HL-60 (cell line): Measurements from ENCODE around the gene BAG3.

Source experiments
- DNase-seq, 2 experiments: peaks; one replicate each; pipeline ENCODE4 v3.0.0-alpha.2; 2010 to 2020; ENCODE audit warnings: low read depth in 1 of 2, low spot score in 1 of 2
- H3K27ac ChIP-seq: fragments of 250-450 bp; sonication (Bioruptor Pico); replicated peaks from 2 replicates; pipeline ENCODE4 v1.5.1; 2020; ENCODE audit warnings: mild to moderate bottlenecking, moderate library complexity
- H3K27me3 ChIP-seq: fragments of 250-450 bp; sonication (Bioruptor Pico); 2 replicates; pipeline ENCODE4 v1.5.1; 2021; ENCODE audit warnings: mild to moderate bottlenecking, moderate library complexity; ENCODE audit not compliant: insufficient read depth, poor library complexity, severe bottlenecking
- H3K4me3 ChIP-seq: replicated peaks from 2 replicates; pipeline ENCODE4 v1.5.1; 2011; ENCODE audit warnings: mild to moderate bottlenecking, control low read depth, low read length; ENCODE audit not compliant: insufficient read depth
- GABPA ChIP-seq: IDR thresholded peaks from 2 replicates; pipeline ENCODE4 v1.6.1; 2012; ENCODE audit warnings: low read depth
- POLR2AphosphoS5 ChIP-seq: IDR thresholded peaks from 2 replicates; pipeline ENCODE4 v1.6.1; 2012; ENCODE audit warnings: low read depth
- SPI1 ChIP-seq: IDR thresholded peaks from 2 replicates; pipeline ENCODE4 v1.6.1; 2012; ENCODE audit warnings: low read depth, mild to moderate bottlenecking, borderline replicate concordance
- TF ChIP-seq, protein P1 (sequence below): IDR thresholded peaks from one replicate; pipeline ENCODE4 v1.5.1; 2011; ENCODE audit warnings: low read length, control low read depth, inconsistent platforms; ENCODE audit not compliant: insufficient read depth
- TF ChIP-seq, protein P2 (sequence below): IDR thresholded peaks from 2 replicates; pipeline ENCODE4 v1.6.1; 2012; ENCODE audit warnings: low read depth; ENCODE audit not compliant: insufficient replicate concordance

Gene BAG3

GRCh38 chr10:119723161-119723560 lies 72.0 kb downstream of the BAG3 start:
- no peak for DNase-seq
- Histone ChIP-seq H3K4me3 (no peak overlapping the region), H3K27ac (no peak overlapping the region)

GRCh38 chr10:119723624-119724023 lies 72.4 kb downstream of the BAG3 start:
- TF ChIP-seq, protein P1, sequence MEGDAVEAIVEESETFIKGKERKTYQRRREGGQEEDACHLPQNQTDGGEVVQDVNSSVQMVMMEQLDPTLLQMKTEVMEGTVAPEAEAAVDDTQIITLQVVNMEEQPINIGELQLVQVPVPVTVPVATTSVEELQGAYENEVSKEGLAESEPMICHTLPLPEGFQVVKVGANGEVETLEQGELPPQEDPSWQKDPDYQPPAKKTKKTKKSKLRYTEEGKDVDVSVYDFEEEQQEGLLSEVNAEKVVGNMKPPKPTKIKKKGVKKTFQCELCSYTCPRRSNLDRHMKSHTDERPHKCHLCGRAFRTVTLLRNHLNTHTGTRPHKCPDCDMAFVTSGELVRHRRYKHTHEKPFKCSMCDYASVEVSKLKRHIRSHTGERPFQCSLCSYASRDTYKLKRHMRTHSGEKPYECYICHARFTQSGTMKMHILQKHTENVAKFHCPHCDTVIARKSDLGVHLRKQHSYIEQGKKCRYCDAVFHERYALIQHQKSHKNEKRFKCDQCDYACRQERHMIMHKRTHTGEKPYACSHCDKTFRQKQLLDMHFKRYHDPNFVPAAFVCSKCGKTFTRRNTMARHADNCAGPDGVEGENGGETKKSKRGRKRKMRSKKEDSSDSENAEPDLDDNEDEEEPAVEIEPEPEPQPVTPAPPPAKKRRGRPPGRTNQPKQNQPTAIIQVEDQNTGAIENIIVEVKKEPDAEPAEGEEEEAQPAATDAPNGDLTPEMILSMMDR: no peak
- TF ChIP-seq, protein P2, sequence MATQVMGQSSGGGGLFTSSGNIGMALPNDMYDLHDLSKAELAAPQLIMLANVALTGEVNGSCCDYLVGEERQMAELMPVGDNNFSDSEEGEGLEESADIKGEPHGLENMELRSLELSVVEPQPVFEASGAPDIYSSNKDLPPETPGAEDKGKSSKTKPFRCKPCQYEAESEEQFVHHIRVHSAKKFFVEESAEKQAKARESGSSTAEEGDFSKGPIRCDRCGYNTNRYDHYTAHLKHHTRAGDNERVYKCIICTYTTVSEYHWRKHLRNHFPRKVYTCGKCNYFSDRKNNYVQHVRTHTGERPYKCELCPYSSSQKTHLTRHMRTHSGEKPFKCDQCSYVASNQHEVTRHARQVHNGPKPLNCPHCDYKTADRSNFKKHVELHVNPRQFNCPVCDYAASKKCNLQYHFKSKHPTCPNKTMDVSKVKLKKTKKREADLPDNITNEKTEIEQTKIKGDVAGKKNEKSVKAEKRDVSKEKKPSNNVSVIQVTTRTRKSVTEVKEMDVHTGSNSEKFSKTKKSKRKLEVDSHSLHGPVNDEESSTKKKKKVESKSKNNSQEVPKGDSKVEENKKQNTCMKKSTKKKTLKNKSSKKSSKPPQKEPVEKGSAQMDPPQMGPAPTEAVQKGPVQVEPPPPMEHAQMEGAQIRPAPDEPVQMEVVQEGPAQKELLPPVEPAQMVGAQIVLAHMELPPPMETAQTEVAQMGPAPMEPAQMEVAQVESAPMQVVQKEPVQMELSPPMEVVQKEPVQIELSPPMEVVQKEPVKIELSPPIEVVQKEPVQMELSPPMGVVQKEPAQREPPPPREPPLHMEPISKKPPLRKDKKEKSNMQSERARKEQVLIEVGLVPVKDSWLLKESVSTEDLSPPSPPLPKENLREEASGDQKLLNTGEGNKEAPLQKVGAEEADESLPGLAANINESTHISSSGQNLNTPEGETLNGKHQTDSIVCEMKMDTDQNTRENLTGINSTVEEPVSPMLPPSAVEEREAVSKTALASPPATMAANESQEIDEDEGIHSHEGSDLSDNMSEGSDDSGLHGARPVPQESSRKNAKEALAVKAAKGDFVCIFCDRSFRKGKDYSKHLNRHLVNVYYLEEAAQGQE: no peak
- TF ChIP-seq SPI1: no peak
- no peak for TF ChIP-seq POLR2AphosphoS5
- TF ChIP-seq GABPA: no peak
- no peak for DNase-seq
- H3K4me3 ChIP-seq: no peak overlapping the region
- no peak overlapping the region for H3K27ac ChIP-seq
- H3K27me3 ChIP-seq: no peaks in the 10 kb centered on the region

More at GRCh38 chr10:119723161-119723560, 72.0 kb downstream of the BAG3 start:
- TF ChIP-seq GABPA (no peak), SPI1 (no peak), POLR2AphosphoS5 (no peak)
- TF ChIP-seq, protein P2: no peak
- TF ChIP-seq, protein P1: no peak
- H3K27me3 ChIP-seq: no peaks in the 10 kb centered on the region

GRCh38 chr10:119724593-119725516 lies 73.7 kb downstream of the BAG3 start:
- Histone ChIP-seq H3K27ac (peak overlapping the region; percentile 94), H3K27me3 (no peaks in the 10 kb centered on the region), H3K4me3 (peak overlapping the region; percentile 57)
- peak; percentile 20; the same call in 1 of the 2 replicates for TF ChIP-seq SPI1
- TF ChIP-seq, protein P1: no peak
- peak in 1 of 2 experiments; percentile 57 for DNase-seq
